Osteocyte (in vitro differentiated cells): Measurements from ENCODE around the gene SYCE3. TPM values are rescaled to one million over a fixed set of nuclear protein-coding genes. Genes with fewer than 3 reads are reported as not detected.

ENCODE experiments used
- DNase-seq: peaks from one replicate; pipeline ENCODE4 v3.0.0; 2021; ENCODE audit warnings: mixed read lengths; ENCODE audit not compliant: unreplicated experiment; ENCODE audit errors: extremely low spot score
- H3K27ac Mint-ChIP-seq: one replicate; pipeline ENCODE4 v1.8.0; 2021; ENCODE audit warnings: mild to moderate bottlenecking, mixed read lengths; ENCODE audit not compliant: unreplicated experiment
- H3K27me3 Mint-ChIP-seq: one replicate; pipeline ENCODE4 v1.8.0; 2021; ENCODE audit warnings: mixed read lengths; ENCODE audit not compliant: unreplicated experiment
- H3K36me3 Mint-ChIP-seq: one replicate; pipeline ENCODE4 v1.8.0; 2021; ENCODE audit warnings: mixed read lengths; ENCODE audit not compliant: unreplicated experiment
- H3K4me1 Mint-ChIP-seq: one replicate; pipeline ENCODE4 v1.8.0; 2021; ENCODE audit warnings: mixed read lengths; ENCODE audit not compliant: unreplicated experiment
- H3K4me3 Mint-ChIP-seq: one replicate; pipeline ENCODE4 v1.8.0; 2021; ENCODE audit warnings: mild to moderate bottlenecking, moderate library complexity, mixed read lengths; ENCODE audit not compliant: unreplicated experiment
- H3K9me3 Mint-ChIP-seq: one replicate; pipeline ENCODE4 v1.8.0; 2021; ENCODE audit warnings: mixed read lengths; ENCODE audit not compliant: unreplicated experiment
- CTCF ChIP-seq: fragments of 200-600 bp; sonication (generic); IDR thresholded peaks from 2 replicates; pipeline ENCODE4 v1.5.0; 2021; ENCODE audit warnings: antibody characterized with exemption, mild to moderate bottlenecking, moderate library complexity
- total RNA-seq: library from RNA; stranded (reverse); gene quantifications from 2 replicates; pipeline ENCODE4 v1.2.1, GENCODE V29; 2021

The SYCE3 gene
- total RNA-seq, 1 donor from 2014 or later: not detected

- Mint-ChIP-seq H3K36me3 (peaks cover 11% of the 10 kb centered on the region), H3K4me3 (no peak overlapping the region), H3K27me3 (no peaks in the 10 kb centered on the region), H3K9me3 (no peaks in the 10 kb centered on the region), H3K27ac (no peak overlapping the region), H3K4me1 (peaks cover 11% of the 10 kb centered on the region)
- no peak for DNase-seq
- TF ChIP-seq CTCF: no peak
These were observed 5.1 kb upstream of the SYCE3 start for GRCh38 chr22:50567721-50568252.

GRCh38 chr22:50564289-50564688 is 1.6 kb upstream of the SYCE3 start:
- peaks cover 21% of the 10 kb centered on the region for H3K27me3 Mint-ChIP-seq
- peaks cover 17% of the 10 kb centered on the region for H3K4me1 Mint-ChIP-seq
- no peak for TF ChIP-seq CTCF
- peaks cover 5% of the 10 kb centered on the region for H3K36me3 Mint-ChIP-seq
- H3K4me3 Mint-ChIP-seq: no peak overlapping the region
- no peaks in the 10 kb centered on the region for H3K9me3 Mint-ChIP-seq
- H3K27ac Mint-ChIP-seq: no peak overlapping the region
- no peak for DNase-seq

- peaks cover 28% of the 10 kb centered on the region for H3K27me3 Mint-ChIP-seq
- peaks cover 17% of the 10 kb centered on the region for H3K4me1 Mint-ChIP-seq
- H3K36me3 Mint-ChIP-seq: no peaks in the 10 kb centered on the region
- DNase-seq: no peak
- H3K9me3 Mint-ChIP-seq: no peaks in the 10 kb centered on the region
- H3K4me3 Mint-ChIP-seq: peak overlapping the region; percentile 97
- peak overlapping the region; percentile 60 for H3K27ac Mint-ChIP-seq
- TF ChIP-seq CTCF: no peak
These were observed 868 bp upstream of the SYCE3 start for GRCh38 chr22:50563413-50564160.

- Mint-ChIP-seq H3K27me3 (peaks cover 37% of the 10 kb centered on the region), H3K4me1 (peaks cover 17% of the 10 kb centered on the region), H3K36me3 (no peaks in the 10 kb centered on the region), H3K4me3 (peak overlapping the region; percentile 48), H3K9me3 (no peaks in the 10 kb centered on the region), H3K27ac (peak overlapping the region; percentile 45)
- no peak for TF ChIP-seq CTCF
- no peak for DNase-seq
These were observed 1.0 kb downstream of the SYCE3 start for GRCh38 chr22:50561401-50562358.
